Mammary epithelial cell (primary cell): ENCODE data around the gene XPNPEP3.

Experiments
- EZH2 ChIP-seq: IDR thresholded peaks from 2 replicates; pipeline ENCODE4 v1.6.1; 2012; ENCODE audit warnings: low read length, inconsistent platforms, borderline replicate concordance
- TF ChIP-seq, protein P1 (sequence below), 2 donors: IDR thresholded peaks in 1 of 2; conservative IDR thresholded peaks in 1 of 2; 2 replicates each; pipeline ENCODE4 v1.5.1; 2011 to 2012; ENCODE audit warnings: inconsistent platforms in 2 of 2, low read length in 2 of 2, mild to moderate bottlenecking in 2 of 2, control low read depth in 1 of 2, low read depth in 1 of 2; ENCODE audit not compliant: insufficient read depth in 1 of 2; ENCODE audit errors: extremely low read depth in 1 of 2

DNA sequence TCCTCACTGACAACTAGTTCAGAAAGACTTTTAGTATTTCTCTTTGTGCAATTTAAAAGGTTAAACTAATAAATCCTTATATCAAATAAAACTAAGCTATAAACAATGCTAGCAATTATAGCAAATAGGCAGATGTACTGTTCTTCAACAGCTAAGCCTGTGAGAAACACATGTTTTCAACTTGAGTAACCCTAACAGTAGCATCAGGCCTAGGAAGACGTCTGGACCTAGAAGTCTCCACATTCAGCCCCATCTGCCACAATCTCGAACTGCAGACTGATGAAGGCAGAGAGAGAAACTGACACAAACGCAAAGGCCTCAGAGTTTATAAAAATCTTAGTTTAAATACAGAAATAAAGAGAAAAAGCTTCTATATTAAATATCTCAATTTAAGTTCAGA is 3.0 kb upstream of the XPNPEP3 start:
- TF ChIP-seq, protein P1, sequence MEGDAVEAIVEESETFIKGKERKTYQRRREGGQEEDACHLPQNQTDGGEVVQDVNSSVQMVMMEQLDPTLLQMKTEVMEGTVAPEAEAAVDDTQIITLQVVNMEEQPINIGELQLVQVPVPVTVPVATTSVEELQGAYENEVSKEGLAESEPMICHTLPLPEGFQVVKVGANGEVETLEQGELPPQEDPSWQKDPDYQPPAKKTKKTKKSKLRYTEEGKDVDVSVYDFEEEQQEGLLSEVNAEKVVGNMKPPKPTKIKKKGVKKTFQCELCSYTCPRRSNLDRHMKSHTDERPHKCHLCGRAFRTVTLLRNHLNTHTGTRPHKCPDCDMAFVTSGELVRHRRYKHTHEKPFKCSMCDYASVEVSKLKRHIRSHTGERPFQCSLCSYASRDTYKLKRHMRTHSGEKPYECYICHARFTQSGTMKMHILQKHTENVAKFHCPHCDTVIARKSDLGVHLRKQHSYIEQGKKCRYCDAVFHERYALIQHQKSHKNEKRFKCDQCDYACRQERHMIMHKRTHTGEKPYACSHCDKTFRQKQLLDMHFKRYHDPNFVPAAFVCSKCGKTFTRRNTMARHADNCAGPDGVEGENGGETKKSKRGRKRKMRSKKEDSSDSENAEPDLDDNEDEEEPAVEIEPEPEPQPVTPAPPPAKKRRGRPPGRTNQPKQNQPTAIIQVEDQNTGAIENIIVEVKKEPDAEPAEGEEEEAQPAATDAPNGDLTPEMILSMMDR (conservative IDR thresholded peaks at IDR 0.05 in 1 of 2, IDR thresholded peaks at IDR 0.05 in 1 of 2; ENCODE audit: extremely low read depth in 1 of 2, insufficient read depth in 1 of 2, low read depth in 1 of 2, low read length in 2 of 2), result no peak
- no peak for TF ChIP-seq EZH2
